Retina (tissue), 1 donor: ENCODE measurements around the gene ADAMTSL5.

Experiments
- DNase-seq: peaks from one replicate; pipeline ENCODE4 v3.0.0-alpha.2; 2016

The ADAMTSL5 gene

GRCh38 chr19:1495051-1495798, 17.6 kb downstream of the ADAMTSL5 start:
- no peak for DNase-seq

- DNase-seq, result no peak
Observed at GRCh38 chr19:1494115-1494815, 18.6 kb downstream of the ADAMTSL5 start.

DNA sequence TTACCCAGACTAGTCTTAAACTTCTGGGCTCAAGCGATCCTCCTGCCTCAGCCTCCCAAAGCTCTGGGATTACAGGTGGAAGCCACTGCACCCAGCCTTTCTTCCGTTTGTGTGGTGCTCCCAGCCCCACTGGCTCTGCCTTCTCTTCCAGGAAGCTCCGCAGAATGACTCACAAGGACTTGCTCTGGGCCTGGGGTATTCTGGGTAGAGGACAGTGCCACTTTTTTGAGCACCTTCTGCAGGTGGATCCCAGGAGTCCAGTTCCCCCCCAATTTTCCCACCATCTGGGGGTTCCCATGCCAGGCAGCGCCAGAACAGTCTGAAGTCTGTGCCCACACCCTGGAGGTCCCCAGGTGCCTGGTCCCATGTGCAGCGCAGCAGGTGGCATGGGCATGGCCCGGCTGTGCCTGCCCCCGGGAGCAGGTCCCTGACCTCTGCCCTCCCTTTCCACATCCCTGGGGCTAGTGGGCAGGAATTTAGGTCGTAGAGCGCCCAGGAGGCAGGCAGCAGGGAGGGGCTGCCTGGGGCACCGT, 20.3 kb downstream of the ADAMTSL5 start:
- no peak for DNase-seq

GRCh38 chr19:1491849-1492170, 21.0 kb downstream of the ADAMTSL5 start:
- DNase-seq, result no peak

DNA sequence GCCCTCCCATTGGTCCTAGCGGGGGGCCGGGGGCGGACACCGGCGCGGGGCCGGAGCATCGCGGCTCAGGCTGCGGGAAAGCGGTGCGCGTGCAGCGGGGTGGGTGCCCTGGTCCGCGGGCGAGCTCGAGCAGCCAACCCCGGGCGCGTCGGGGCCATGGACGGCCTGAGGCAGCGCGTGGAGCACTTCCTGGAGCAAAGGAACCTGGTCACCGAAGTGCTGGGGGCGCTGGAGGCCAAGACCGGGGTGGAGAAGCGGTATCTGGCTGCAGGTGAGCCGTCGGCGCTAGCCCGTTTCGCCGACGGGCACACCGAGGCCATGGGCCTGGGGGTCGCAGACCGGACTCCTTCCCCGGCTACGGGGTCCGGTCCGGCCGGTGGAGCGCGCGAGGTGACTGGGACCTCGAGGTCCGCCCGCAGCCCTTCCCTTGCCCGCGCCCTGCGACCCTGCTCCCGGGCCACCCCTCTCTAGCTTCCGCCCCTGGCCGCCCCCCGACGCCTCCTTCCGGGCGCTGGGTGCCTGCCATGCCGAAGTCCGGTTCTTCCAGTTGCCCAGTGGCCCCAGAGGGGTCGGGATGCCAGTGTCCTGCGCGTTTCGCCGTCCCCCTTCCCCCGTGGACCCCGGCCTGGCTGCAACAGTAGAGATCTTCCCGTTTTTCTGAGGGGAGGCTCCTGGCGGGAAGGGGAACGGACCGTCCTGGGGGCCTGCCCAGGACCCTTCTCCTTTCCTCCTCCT, 21.5 kb downstream of the ADAMTSL5 start, which contains the start of gene REEP6:
TSS of gene REEP6 (plus strand) at position 68 of the 735 bp plus-strand sequence. CDS start at position 157, 89 bp downstream.
- DNase-seq, result no peak

- DNase-seq, result peak; percentile 99
Observed at GRCh38 chr19:1490311-1491113, 22.3 kb downstream of the ADAMTSL5 start, which contains the start of gene PCSK4. Gene PCSK4, minus strand, starts transcription at chr19:1490350. Its CDS starts 4 bp downstream, at chr19:1490346.

DNA sequence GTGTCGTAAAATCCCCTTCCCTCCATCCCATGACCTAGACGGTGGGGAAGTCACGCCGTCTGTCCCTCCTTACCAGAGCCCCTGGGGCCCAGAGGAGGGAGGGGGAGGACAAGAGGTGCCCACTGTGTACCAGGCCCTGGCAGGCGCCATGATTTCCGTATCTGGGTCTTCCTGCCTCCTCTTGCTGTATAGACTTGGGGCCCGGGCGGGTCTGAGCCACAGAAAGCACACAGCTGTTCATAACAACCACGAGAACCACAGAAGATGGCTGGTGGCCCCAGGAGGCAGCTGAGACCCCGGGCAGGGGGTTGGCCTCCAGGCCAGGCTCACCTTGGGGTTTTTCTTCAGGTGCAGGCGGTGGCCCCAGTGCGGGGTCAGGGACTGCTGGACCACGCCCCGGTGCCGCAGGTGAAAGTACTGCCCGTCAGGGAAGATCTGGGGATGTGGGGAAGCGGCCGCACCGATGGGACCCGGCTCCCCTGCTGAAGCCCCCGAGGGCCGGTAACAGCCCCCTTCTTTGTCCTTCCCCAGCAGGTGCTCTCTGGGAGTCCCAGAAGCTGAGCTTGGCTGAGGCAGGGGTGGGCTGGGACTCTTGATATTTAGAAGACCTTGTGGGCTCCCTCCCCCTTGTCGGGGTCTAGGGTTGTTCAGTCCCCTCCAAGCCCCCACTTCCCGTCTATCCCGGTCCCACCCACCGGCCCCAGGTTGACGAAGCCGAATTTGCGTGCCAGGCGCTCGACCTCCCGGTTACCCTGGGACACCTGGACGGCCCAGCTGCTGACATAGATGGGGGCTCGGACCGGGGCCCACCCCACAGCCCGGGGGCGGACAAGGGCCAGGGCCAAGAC, 23.1 kb downstream of the ADAMTSL5 start:
- DNase-seq, result no peak

GRCh38 chr19:1488282-1488601, 24.6 kb downstream of the ADAMTSL5 start:
- no peak for DNase-seq

DNA sequence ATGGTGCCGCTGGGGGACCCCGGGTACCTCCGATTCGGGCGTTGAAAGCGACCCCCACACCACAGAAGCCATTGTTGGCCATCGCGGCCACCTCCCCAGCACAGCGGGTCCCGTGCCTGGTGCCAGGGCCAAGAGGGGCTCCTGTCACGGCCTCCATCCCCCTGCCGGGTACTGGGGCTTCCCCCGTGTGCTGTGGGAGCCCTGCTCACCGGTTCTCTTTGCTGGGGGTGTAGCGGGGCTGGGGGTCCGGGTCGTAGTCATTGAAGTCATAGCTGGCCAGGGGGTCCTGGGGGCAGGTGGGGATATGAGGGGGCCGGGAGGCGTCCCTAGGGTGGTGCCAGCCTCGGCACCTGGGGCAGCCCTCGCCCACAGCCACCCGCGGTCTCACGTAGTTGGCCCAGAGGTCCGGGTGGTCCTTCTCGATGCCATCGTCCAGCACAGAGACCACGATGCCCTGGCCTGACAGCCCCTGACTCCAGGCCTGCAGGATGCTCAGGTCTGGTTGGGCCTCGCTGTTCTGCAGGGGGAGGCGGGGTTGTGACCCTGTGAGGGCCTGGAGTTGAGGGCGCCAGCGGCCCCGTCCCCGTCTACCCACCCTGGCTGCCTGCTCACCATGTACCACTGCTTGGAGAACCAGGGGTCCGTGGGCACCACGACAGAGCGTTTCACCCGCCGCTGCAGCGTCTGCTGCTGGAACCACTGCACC, 25.1 kb downstream of the ADAMTSL5 start:
- DNase-seq, result no peak

DNA sequence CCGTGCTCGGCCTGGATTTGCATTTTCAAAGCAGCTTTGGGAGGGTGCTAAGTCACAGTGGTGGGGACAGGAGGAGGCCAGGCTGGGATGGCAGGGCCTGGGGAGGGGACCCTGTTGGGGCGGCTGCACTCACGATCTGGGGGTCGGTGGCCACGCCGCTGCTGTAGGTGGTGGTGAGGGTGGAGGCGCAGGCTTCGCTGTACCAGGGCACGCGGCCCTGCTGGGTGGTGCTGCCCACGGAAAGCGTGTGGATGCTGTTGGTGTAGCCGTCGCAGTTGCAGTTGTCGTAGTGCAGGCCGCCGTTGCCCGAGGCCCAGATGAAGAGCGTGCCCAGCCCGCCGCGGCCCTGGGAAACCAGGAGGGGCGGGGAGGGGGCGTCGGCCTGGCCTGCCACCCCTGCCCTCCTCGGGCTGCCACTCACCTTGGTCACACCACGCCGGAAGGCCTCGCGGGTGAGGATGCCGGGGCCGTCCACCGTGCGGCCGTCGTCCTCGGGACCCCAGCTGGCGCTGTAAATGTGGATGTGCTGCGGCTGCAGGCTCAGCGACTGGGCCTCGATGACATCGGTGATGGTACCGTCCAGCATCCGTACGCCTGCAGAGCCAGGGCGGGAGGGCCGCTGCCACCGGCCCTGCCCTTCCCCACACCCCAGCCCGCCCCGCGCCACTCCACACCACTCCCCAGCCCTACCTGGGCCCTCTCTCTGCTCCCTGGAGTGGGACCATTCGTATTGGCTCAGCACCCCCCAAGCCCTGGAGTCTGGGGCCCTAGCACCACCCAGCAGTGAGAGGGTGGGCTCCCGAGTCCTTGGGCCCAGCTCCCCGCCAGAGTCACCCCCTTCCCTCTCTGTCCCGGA, 25.9 kb downstream of the ADAMTSL5 start:
- DNase-seq, result no peak

DNA sequence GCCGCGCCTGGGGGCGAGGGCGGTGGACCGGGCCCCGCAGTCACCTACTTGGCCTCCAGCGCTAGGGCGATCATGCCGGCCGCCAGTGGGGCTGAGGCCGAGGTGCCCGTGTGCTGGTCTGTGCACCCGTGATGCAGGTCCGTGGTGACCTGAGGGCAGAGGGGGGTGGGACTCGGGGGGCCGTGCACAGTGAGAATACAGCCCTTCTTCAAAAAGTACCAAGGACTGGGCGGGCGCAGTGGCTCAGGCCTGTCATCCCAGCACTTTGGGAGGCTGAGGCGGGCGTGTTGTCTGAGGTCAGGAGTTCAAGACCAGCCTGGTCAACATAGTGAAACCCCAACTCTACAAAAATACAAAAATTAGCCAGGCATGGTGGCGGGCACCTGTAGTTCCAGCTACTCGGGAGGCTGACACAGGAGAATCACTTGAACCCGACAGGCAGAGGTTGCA, 28.8 kb downstream of the ADAMTSL5 start:
- DNase-seq, result no peak

GRCh38 chr19:1483131-1483978, 29.5 kb downstream of the ADAMTSL5 start:
- DNase-seq, result no peak

- no peak for DNase-seq
Observed at GRCh38 chr19:1482361-1483130, 30.3 kb downstream of the ADAMTSL5 start.

GRCh38 chr19:1481893-1482360, 30.9 kb downstream of the ADAMTSL5 start:
- DNase-seq, result no peak

DNA sequence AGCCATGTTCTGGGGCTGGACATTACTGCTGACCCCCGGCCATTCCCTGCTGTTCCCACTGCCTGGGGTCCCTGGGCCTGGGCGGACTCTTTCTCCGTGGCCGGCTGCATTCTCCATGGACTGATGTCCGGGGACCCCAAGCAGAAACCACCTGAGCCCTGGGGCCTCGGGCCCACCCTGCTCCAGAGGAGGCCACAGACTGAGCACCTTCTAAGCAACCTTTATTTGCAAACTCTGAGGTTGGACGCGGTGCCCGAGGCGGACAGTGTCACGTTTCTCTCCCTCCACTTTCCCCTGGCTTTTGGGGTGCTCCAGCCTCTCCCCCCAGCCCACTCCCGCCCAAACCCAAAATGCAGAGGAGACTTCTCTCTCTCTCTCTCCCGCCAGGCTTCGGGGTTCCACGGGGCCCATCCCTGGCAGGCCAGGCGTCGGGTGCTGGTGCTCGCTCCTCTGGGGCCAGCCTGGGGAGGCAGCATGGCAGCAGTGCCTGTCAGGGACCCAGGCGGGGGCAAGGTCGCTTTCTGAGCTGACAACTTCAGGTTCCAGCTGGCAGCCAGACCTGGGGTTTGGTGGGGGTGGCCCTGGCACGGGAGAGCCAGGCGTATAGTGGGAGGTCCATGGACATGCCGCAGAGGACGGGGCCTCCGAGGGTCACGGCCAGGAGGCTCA, 31.5 kb downstream of the ADAMTSL5 start:
- no peak for DNase-seq

GRCh38 chr19:1478934-1479707, 33.7 kb downstream of the ADAMTSL5 start, which contains the start of gene C19orf25:
Gene C19orf25, minus strand, starts transcription at chr19:1479215. Its CDS starts 312 bp downstream, at chr19:1478903.
- DNase-seq, result peak; percentile 97
